ENCODE data around the gene BTG4. TPM values are rescaled to one million over a fixed set of nuclear protein-coding genes. Genes with fewer than 3 reads are reported as not detected.

Gene BTG4
- total RNA-seq, 1 experiment from 2014 or later = not detected

DNA sequence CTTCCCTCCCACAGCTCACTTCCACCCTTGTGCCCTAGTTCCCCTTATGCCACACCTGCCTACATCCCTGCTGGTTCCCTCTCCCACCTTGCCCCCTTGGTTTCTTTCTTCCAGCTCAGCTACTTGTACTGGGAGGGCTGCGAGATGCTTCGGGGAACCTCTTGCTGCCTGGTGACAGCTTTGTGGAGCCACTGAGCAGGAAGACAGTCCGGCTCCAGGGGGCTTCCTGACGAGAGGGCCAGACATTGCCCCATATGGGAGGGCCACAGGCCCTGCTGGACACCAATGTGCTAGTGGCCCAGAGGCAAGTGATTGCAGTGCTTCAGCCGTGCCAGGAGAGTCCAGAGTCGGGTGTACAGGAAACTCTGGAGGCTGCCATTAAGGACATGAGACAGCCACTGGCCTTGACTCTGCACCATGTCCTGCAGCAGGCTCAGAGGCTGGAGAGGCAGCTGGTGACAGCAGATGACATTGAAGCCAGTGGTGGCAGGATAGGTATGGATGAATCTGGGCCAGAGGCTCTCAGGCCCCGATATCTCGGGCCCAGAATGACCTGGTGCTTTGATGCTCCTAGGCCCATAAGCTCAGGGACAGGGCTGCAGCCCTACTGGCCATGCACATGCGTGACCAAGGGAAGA, 54.3 kb downstream of the BTG4 start:
- CTCF ChIA-PET = no interaction called here
- TF ChIP-seq, protein P1, sequence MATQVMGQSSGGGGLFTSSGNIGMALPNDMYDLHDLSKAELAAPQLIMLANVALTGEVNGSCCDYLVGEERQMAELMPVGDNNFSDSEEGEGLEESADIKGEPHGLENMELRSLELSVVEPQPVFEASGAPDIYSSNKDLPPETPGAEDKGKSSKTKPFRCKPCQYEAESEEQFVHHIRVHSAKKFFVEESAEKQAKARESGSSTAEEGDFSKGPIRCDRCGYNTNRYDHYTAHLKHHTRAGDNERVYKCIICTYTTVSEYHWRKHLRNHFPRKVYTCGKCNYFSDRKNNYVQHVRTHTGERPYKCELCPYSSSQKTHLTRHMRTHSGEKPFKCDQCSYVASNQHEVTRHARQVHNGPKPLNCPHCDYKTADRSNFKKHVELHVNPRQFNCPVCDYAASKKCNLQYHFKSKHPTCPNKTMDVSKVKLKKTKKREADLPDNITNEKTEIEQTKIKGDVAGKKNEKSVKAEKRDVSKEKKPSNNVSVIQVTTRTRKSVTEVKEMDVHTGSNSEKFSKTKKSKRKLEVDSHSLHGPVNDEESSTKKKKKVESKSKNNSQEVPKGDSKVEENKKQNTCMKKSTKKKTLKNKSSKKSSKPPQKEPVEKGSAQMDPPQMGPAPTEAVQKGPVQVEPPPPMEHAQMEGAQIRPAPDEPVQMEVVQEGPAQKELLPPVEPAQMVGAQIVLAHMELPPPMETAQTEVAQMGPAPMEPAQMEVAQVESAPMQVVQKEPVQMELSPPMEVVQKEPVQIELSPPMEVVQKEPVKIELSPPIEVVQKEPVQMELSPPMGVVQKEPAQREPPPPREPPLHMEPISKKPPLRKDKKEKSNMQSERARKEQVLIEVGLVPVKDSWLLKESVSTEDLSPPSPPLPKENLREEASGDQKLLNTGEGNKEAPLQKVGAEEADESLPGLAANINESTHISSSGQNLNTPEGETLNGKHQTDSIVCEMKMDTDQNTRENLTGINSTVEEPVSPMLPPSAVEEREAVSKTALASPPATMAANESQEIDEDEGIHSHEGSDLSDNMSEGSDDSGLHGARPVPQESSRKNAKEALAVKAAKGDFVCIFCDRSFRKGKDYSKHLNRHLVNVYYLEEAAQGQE (IDR thresholded peaks at IDR 0.05; ENCODE audit: low read depth) = no peak
- no peak for TF ChIP-seq SIN3A (IDR thresholded peaks at IDR 0.05; ENCODE audit: low read depth)
- no peak for TF ChIP-seq POLR2AphosphoS5 (IDR thresholded peaks at IDR 0.05; ENCODE audit: low read depth, low read length)
- no peak for TF ChIP-seq ZNF274 (IDR thresholded peaks at IDR 0.05; ENCODE audit: low read depth, low read length)
- TF ChIP-seq, protein P2, sequence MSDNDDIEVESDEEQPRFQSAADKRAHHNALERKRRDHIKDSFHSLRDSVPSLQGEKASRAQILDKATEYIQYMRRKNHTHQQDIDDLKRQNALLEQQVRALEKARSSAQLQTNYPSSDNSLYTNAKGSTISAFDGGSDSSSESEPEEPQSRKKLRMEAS (IDR thresholded peaks at IDR 0.05) = no peak
- no peak for TF ChIP-seq TCF7L2 (IDR thresholded peaks at IDR 0.05; ENCODE audit: borderline replicate concordance, extremely low read depth, insufficient read depth, insufficient read length)
- TF ChIP-seq CEBPB (IDR thresholded peaks at IDR 0.05; ENCODE audit: low read depth) = no peak
- TF ChIP-seq, protein P3, sequence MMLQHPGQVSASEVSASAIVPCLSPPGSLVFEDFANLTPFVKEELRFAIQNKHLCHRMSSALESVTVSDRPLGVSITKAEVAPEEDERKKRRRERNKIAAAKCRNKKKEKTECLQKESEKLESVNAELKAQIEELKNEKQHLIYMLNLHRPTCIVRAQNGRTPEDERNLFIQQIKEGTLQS (IDR thresholded peaks at IDR 0.05) = no peak
- TF ChIP-seq EZH2 (IDR thresholded peaks at IDR 0.05) = no peak
- no peak for TF ChIP-seq FOSL1 (IDR thresholded peaks at IDR 0.05; ENCODE audit: low read depth)
- TF ChIP-seq EZH2phosphoT487 (IDR thresholded peaks at IDR 0.05; ENCODE audit: borderline replicate concordance) = no peak
- H3K4me2 ChIP-seq (ENCODE audit: low read length) = no peak overlapping the region

More for the DNA sequence above, 54.3 kb downstream of the BTG4 start:
- no peaks in the 10 kb centered on the region for H3K9me3 ChIP-seq (ENCODE audit: control insufficient read depth in 1 of 2, insufficient read depth in 1 of 2, low read depth in 1 of 2, low read length in 2 of 2)
- ChIA-PET RAD21 (ENCODE audit: low non-redundant PET in 1 of 2, low total read pairs in 2 of 2, uncharacterized antibody in 2 of 2, unreplicated experiment in 2 of 2) (no interaction called here), POLR2A (no interaction called here)
- H3K4me1 ChIP-seq (ENCODE audit: control insufficient read depth in 1 of 2, insufficient read depth in 2 of 2, low read length in 2 of 2) = no peaks in the 10 kb centered on the region
- no peak overlapping the region for H3K9ac ChIP-seq (ENCODE audit: low read length)
- H3K36me3 ChIP-seq (ENCODE audit: control insufficient read depth in 1 of 2, insufficient read depth in 2 of 2, low read length in 2 of 2) = no peaks in the 10 kb centered on the region
- H3K9me2 ChIP-seq (ENCODE audit: insufficient read depth) = no peaks in the 10 kb centered on the region
- no peak overlapping the region for H3K4me3 ChIP-seq (replicated peaks in 1 of 2; ENCODE audit: low read depth in 1 of 2, low read length in 2 of 2)
- peaks cover 6% of the 10 kb centered on the region; the same call in 1 of the 2 replicates for H3K27me3 ChIP-seq (ENCODE audit: insufficient read depth, low read length)
- ATAC-seq (no peak), DNase-seq (ENCODE audit: low read depth, low spot score) (no peak)
- no peak overlapping the region for H3K27ac ChIP-seq (ENCODE audit: low read depth, low read length)
- no peaks in the 10 kb centered on the region for H3K79me2 ChIP-seq (ENCODE audit: insufficient read depth, low read length)
- H4K20me1 ChIP-seq (ENCODE audit: insufficient read depth) = no peaks in the 10 kb centered on the region
- no peak overlapping the region for H2AFZ ChIP-seq (ENCODE audit: low read depth, low read length, poor library complexity, severe bottlenecking)
- intact Hi-C loops (cut with micrococcal nuclease) = no loop called here
- BruUV-seq (replicated peaks) = no TSS peak

All from HCT116 (cell line).